Measurements from ENCODE around the gene SGF29. TPM values are rescaled to one million over a fixed set of nuclear protein-coding genes. Genes with fewer than 3 reads are reported as not detected.

Gene SGF29
- total and polyA plus RNA-seq, 9 of the 15 experiments (the other 6 are each of a cell fraction or from before 2014, with no cell fraction given) = 2.6 to 36.1 (median 21.2) TPM

GRCh38 chr16:28540346-28540745 is 13.4 kb upstream of the SGF29 start (continued):
- no peak for TF ChIP-seq IRF1 (CRISPR knock-in tag; IDR thresholded peaks at IDR 0.05; ENCODE audit: borderline replicate concordance)

GRCh38 chr16:28542646-28543045 is 11.1 kb upstream of the SGF29 start:
- H3K27ac ChIP-seq (ENCODE audit: extremely low read depth, low read depth, low read length) = no peak overlapping the region
- FAIRE-seq (no peak), DNase-seq (ENCODE audit: extremely low read depth in 1 of 4, low spot score in 3 of 4) (no peak), ATAC-seq (no peak)
- H2AFZ ChIP-seq (ENCODE audit: low read depth, low read length) = 0 out of 2 replicates have a peak overlapping the region, but pooled peaks have one; percentile 45
- TF ChIP-seq ZNF41 (CRISPR knock-in tag; conservative IDR thresholded peaks at IDR 0.05) = no peak
- no peaks in the 10 kb centered on the region for H3K36me3 ChIP-seq (ENCODE audit: control insufficient read depth, insufficient read depth, low read length)
- intact Hi-C loops (cut with micrococcal nuclease) = no loop called here
- ChIA-PET CTCF (ENCODE audit: low intra/inter-chr PET ratio) (no interaction called here), POLR2A (no interaction called here)
- H3K4me3 ChIP-seq = no peak overlapping the region
- no peaks in the 10 kb centered on the region for H3K9me1 ChIP-seq (ENCODE audit: control insufficient read depth, insufficient read depth, low read length)
- H3K4me2 ChIP-seq (ENCODE audit: insufficient read depth, low read length) = no peak overlapping the region
- no TSS peak for BruUV-seq (replicated peaks)
- no peak overlapping the region for H3K9ac ChIP-seq (ENCODE audit: insufficient read depth in 1 of 2, low read depth in 2 of 2, low read length in 2 of 2)
- 61% methylated on average over 7 of the region's 7 CpGs for WGBS (ENCODE audit: insufficient coverage, low coverage, missing lambda C conversion rate)
- no peaks in the 10 kb centered on the region for H3K9me3 ChIP-seq (replicated peaks; ENCODE audit: control insufficient read depth, insufficient read depth, low read depth, low read length)
- peaks cover 9 to 14% of the 10 kb centered on the region in 2 experiments; a peak in 4 of 5 replicates for H3K4me1 ChIP-seq (replicated peaks in 1 of 2; ENCODE audit: control insufficient read depth in 2 of 2, insufficient read depth in 2 of 2, low read length in 2 of 2)
- H3K79me2 ChIP-seq (ENCODE audit: control insufficient read depth, insufficient read depth, low read length) = no peaks in the 10 kb centered on the region
- H3K27me3 ChIP-seq (ENCODE audit: control insufficient read depth in 2 of 2, insufficient read depth in 2 of 2, low read length in 2 of 2) = peaks cover 0 to 13% of the 10 kb centered on the region in 2 experiments; a peak in 4 of 5 replicates
- H4K20me1 ChIP-seq (replicated peaks; ENCODE audit: control insufficient read depth, insufficient read depth, low read length) = no peaks in the 10 kb centered on the region
- in situ Hi-C loops (cut with MboI) = loop anchor here (25.0 kb wide), 2 partner anchors 170 to 945 kb away; partner anchors contain the start of gene EIF3C

DNA sequence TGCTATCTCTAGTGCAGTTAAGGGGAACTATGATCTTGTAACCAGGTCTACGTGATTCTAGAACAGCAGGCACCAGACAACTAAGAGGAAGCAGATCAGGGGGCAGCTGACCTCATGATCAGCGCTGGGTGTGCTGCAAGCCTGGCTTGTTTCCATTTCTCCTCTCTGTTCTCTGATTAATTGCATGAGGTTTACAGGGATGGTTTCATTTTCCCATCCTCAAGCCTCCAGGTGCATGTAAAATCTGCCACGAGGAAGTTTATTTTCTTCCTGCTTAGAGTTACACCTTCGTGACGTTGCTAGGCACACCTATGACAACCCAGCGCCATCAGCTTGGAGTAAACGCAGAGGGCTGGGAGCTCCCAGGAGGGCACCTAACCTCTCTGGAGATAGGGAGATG is 10.6 kb upstream of the SGF29 start:
- H3K4me3 ChIP-seq = no peak overlapping the region
- H3K9me1 ChIP-seq (ENCODE audit: control insufficient read depth, insufficient read depth, low read length) = no peaks in the 10 kb centered on the region
- H3K27me3 ChIP-seq (ENCODE audit: control insufficient read depth in 2 of 2, insufficient read depth in 2 of 2, low read length in 2 of 2) = peaks cover 0 to 17% of the 10 kb centered on the region in 2 experiments; a peak in 4 of 5 replicates
- FAIRE-seq (no peak), DNase-seq (ENCODE audit: extremely low read depth in 1 of 4, low spot score in 3 of 4) (no peak), ATAC-seq (no peak)
- peaks cover 9 to 14% of the 10 kb centered on the region in 2 experiments; a peak in 4 of 5 replicates for H3K4me1 ChIP-seq (replicated peaks in 1 of 2; ENCODE audit: control insufficient read depth in 2 of 2, insufficient read depth in 2 of 2, low read length in 2 of 2)
- TF ChIP-seq FOXJ2 (tag; IDR thresholded peaks at IDR 0.05) = 0 out of 2 replicates have a peak, but pooled peaks have one; percentile 20
- TF ChIP-seq ILK (tag; IDR thresholded peaks at IDR 0.05; ENCODE audit: borderline replicate concordance, low read depth) = no peak
- peak; percentile 21; the same call in 1 of the 2 replicates for TF ChIP-seq BHLHE40 (IDR thresholded peaks at IDR 0.05; ENCODE audit: low read length)
- TF ChIP-seq ZBTB7A (IDR thresholded peaks at IDR 0.05; ENCODE audit: borderline replicate concordance, control insufficient read depth, low read depth, low read length) = no peak
- no peak for TF ChIP-seq ZNF212 (CRISPR knock-in tag; IDR thresholded peaks at IDR 0.05)
- TF ChIP-seq, protein P1, sequence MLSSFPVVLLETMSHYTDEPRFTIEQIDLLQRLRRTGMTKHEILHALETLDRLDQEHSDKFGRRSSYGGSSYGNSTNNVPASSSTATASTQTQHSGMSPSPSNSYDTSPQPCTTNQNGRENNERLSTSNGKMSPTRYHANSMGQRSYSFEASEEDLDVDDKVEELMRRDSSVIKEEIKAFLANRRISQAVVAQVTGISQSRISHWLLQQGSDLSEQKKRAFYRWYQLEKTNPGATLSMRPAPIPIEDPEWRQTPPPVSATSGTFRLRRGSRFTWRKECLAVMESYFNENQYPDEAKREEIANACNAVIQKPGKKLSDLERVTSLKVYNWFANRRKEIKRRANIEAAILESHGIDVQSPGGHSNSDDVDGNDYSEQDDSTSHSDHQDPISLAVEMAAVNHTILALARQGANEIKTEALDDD (IDR thresholded peaks at IDR 0.05) = peak; percentile 17; the same call in 1 of the 2 replicates
- TF ChIP-seq, protein P2, sequence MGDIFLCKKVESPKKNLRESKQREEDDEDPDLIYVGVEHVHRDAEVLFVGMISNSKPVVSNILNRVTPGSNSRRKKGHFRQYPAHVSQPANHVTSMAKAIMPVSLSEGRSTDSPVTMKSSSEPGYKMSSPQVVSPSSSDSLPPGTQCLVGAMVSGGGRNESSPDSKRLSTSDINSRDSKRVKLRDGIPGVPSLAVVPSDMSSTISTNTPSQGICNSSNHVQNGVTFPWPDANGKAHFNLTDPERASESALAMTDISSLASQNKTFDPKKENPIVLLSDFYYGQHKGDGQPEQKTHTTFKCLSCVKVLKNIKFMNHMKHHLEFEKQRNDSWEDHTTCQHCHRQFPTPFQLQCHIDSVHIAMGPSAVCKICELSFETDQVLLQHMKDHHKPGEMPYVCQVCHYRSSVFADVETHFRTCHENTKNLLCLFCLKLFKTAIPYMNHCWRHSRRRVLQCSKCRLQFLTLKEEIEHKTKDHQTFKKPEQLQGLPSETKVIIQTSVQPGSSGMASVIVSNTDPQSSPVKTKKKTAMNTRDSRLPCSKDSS (IDR thresholded peaks at IDR 0.05; ENCODE audit: low read depth, partially characterized antibody) = no peak
- no peaks in the 10 kb centered on the region for H4K20me1 ChIP-seq (replicated peaks; ENCODE audit: control insufficient read depth, insufficient read depth, low read length)
- no peak overlapping the region for H3K27ac ChIP-seq (ENCODE audit: extremely low read depth, low read depth, low read length)
- CTCF ChIA-PET (ENCODE audit: low intra/inter-chr PET ratio) = no interaction called here
- no TSS peak for BruUV-seq (replicated peaks)
- in situ Hi-C loops (cut with MboI) (loop anchor here (25.0 kb wide), 2 partner anchors 169 to 944 kb away; partner anchors contain the start of gene EIF3C), intact Hi-C loops (cut with micrococcal nuclease) (no loop called here)
- 17% methylated on average over 7 of the region's 7 CpGs for WGBS (ENCODE audit: insufficient coverage, low coverage, missing lambda C conversion rate)
- POLR2A ChIA-PET = no interaction called here
- H3K9me3 ChIP-seq (replicated peaks; ENCODE audit: control insufficient read depth, insufficient read depth, low read depth, low read length) = no peaks in the 10 kb centered on the region
- H3K4me2 ChIP-seq (ENCODE audit: insufficient read depth, low read length) = no peak overlapping the region
- H2AFZ ChIP-seq (ENCODE audit: low read depth, low read length) = peak overlapping the region; percentile 45; the same call in 1 of the 2 replicates
- H3K9ac ChIP-seq (ENCODE audit: insufficient read depth in 1 of 2, low read depth in 2 of 2, low read length in 2 of 2) = no peak overlapping the region
- no peaks in the 10 kb centered on the region for H3K36me3 ChIP-seq (ENCODE audit: control insufficient read depth, insufficient read depth, low read length)
- H3K79me2 ChIP-seq (ENCODE audit: control insufficient read depth, insufficient read depth, low read length) = no peaks in the 10 kb centered on the region
